ENCODE measurements around the gene ECD. TPM values are rescaled to one million over a fixed set of nuclear protein-coding genes. Genes with fewer than 3 reads are reported as not detected.

The ECD gene
- total RNA-seq, 1 experiment from 2014 or later, result 25.4 TPM

GRCh38 chr10:73139251-73139650 is 28.6 kb downstream of the ECD start:
- no TSS peak for BruUV-seq (replicated peaks)
- no peak for TF ChIP-seq YY1 (IDR thresholded peaks at IDR 0.05; ENCODE audit: extremely low read depth, insufficient replicate concordance, low read depth, low read length)
- no peak for TF ChIP-seq POLR2A (IDR thresholded peaks at IDR 0.05; ENCODE audit: borderline replicate concordance, extremely low read depth, insufficient read depth, insufficient read length)
- no peak for TF ChIP-seq MAX (IDR thresholded peaks at IDR 0.05)
- TF ChIP-seq CTCF (IDR thresholded peaks at IDR 0.05 in 2 of 3, conservative IDR thresholded peaks at IDR 0.05 in 1 of 3; ENCODE audit: borderline replicate concordance in 1 of 3, insufficient read depth in 1 of 3, low read depth in 2 of 3, low read length in 2 of 3), result no peak
- no peak for TF ChIP-seq SP1 (IDR thresholded peaks at IDR 0.05; ENCODE audit: low read depth)
- TF ChIP-seq FOSL1 (IDR thresholded peaks at IDR 0.05; ENCODE audit: low read depth), result no peak
- POLR2A ChIA-PET, result no interaction called here
- H3K4me1 ChIP-seq (ENCODE audit: control insufficient read depth in 1 of 2, insufficient read depth in 2 of 2, low read length in 2 of 2), result no peaks in the 10 kb centered on the region; a peak in 1 of 4 replicates
- ATAC-seq (no peak), DNase-seq (ENCODE audit: low read depth, low spot score) (no peak)
- no peak overlapping the region for H3K4me2 ChIP-seq (ENCODE audit: low read length)
- H3K36me3 ChIP-seq (ENCODE audit: control insufficient read depth in 1 of 2, insufficient read depth in 2 of 2, low read length in 2 of 2), result peaks cover 17 to 41% of the 10 kb centered on the region in 2 experiments; a peak in 3 of 4 replicates
- no peaks in the 10 kb centered on the region for H3K9me2 ChIP-seq (ENCODE audit: insufficient read depth)
- no peaks in the 10 kb centered on the region for H3K27me3 ChIP-seq (ENCODE audit: insufficient read depth, low read length)
- CTCF ChIA-PET, result no interaction called here
- H3K27ac ChIP-seq (ENCODE audit: low read depth, low read length), result no peak overlapping the region
- H3K79me2 ChIP-seq (ENCODE audit: insufficient read depth, low read length), result no peaks in the 10 kb centered on the region
- H4K20me1 ChIP-seq (ENCODE audit: insufficient read depth), result no peaks in the 10 kb centered on the region
- intact Hi-C loops (cut with micrococcal nuclease), result no loop called here
- RAD21 ChIA-PET (ENCODE audit: low non-redundant PET in 1 of 2, low total read pairs in 2 of 2, uncharacterized antibody in 2 of 2, unreplicated experiment in 2 of 2), result no interaction called here
- no peaks in the 10 kb centered on the region for H3K9me3 ChIP-seq (ENCODE audit: control insufficient read depth in 1 of 2, insufficient read depth in 1 of 2, low read depth in 1 of 2, low read length in 2 of 2)
- H3K9ac ChIP-seq (ENCODE audit: low read length), result no peak overlapping the region
- H3K4me3 ChIP-seq (replicated peaks in 1 of 2; ENCODE audit: low read depth in 1 of 2, low read length in 2 of 2), result no peak overlapping the region
- no peak overlapping the region for H2AFZ ChIP-seq (ENCODE audit: low read depth, low read length, poor library complexity, severe bottlenecking)

GRCh38 chr10:73136627-73137026 is 31.2 kb downstream of the ECD start:
- no peak overlapping the region for H3K4me2 ChIP-seq (ENCODE audit: low read length)
- BruUV-seq (replicated peaks), result no TSS peak
- no peak overlapping the region for H3K27ac ChIP-seq (ENCODE audit: low read depth, low read length)
- ATAC-seq (no peak), DNase-seq (ENCODE audit: low read depth, low spot score) (no peak)
- H3K27me3 ChIP-seq (ENCODE audit: insufficient read depth, low read length), result no peaks in the 10 kb centered on the region
- ChIA-PET POLR2A (no interaction called here), CTCF (no interaction called here), RAD21 (ENCODE audit: low non-redundant PET in 1 of 2, low total read pairs in 2 of 2, uncharacterized antibody in 2 of 2, unreplicated experiment in 2 of 2) (no interaction called here)
- H3K4me1 ChIP-seq (ENCODE audit: control insufficient read depth in 1 of 2, insufficient read depth in 2 of 2, low read length in 2 of 2), result no peaks in the 10 kb centered on the region; a peak in 1 of 4 replicates
- TF ChIP-seq POLR2AphosphoS5 (IDR thresholded peaks at IDR 0.05; ENCODE audit: low read depth, low read length), result no peak
- no peak for TF ChIP-seq EZH2 (IDR thresholded peaks at IDR 0.05)
- no peak for TF ChIP-seq CTCF (IDR thresholded peaks at IDR 0.05 in 2 of 3, conservative IDR thresholded peaks at IDR 0.05 in 1 of 3; ENCODE audit: borderline replicate concordance in 1 of 3, insufficient read depth in 1 of 3, low read depth in 2 of 3, low read length in 2 of 3)
- TF ChIP-seq MAX (IDR thresholded peaks at IDR 0.05), result no peak
- TF ChIP-seq EZH2phosphoT487 (IDR thresholded peaks at IDR 0.05; ENCODE audit: borderline replicate concordance), result no peak
- TF ChIP-seq SIN3A (IDR thresholded peaks at IDR 0.05; ENCODE audit: low read depth), result no peak
- TF ChIP-seq EGR1 (IDR thresholded peaks at IDR 0.05; ENCODE audit: low read depth), result no peak
- no peak for TF ChIP-seq CBX3 (IDR thresholded peaks at IDR 0.05; ENCODE audit: low read depth)
- no peaks in the 10 kb centered on the region; the same call in 1 of the 2 replicates for H3K79me2 ChIP-seq (ENCODE audit: insufficient read depth, low read length)
- no peak overlapping the region for H3K9ac ChIP-seq (ENCODE audit: low read length)
- no peaks in the 10 kb centered on the region for H4K20me1 ChIP-seq (ENCODE audit: insufficient read depth)
- H3K9me3 ChIP-seq (ENCODE audit: control insufficient read depth in 1 of 2, insufficient read depth in 1 of 2, low read depth in 1 of 2, low read length in 2 of 2), result no peaks in the 10 kb centered on the region
- intact Hi-C loops (cut with micrococcal nuclease), result no loop called here
- H2AFZ ChIP-seq (ENCODE audit: low read depth, low read length, poor library complexity, severe bottlenecking), result no peak overlapping the region
- no peak overlapping the region for H3K4me3 ChIP-seq (replicated peaks in 1 of 2; ENCODE audit: low read depth in 1 of 2, low read length in 2 of 2)
- H3K9me2 ChIP-seq (ENCODE audit: insufficient read depth), result no peaks in the 10 kb centered on the region
- H3K36me3 ChIP-seq (ENCODE audit: control insufficient read depth in 1 of 2, insufficient read depth in 2 of 2, low read length in 2 of 2), result peaks cover 30 to 60% of the 10 kb centered on the region in 2 experiments

All from HCT116 (cell line).